Thyroid gland (tissue), 4 donors: ENCODE measurements around the gene RBM5.

Experiments
- POLR2A ChIP-seq, 2 donors: fragments of 450-650 bp; IDR thresholded peaks; one replicate each; pipeline ENCODE4 v1.6.1; 2017; ENCODE audit warnings: antibody characterized with exemption in 2 of 2, mild to moderate bottlenecking in 2 of 2, moderate library complexity in 1 of 2
- TF ChIP-seq, protein P1 (sequence below), 6 experiments: fragments of 200-600 bp in 3 of 6; fragments of 450-650 bp in 3 of 6; sonication (generic) in 3 of 6; IDR thresholded peaks; one replicate each; pipeline ENCODE4 v1.5.1; 2016 to 2019; ENCODE audit warnings: antibody characterized with exemption in 6 of 6, mild to moderate bottlenecking in 2 of 6, inconsistent platforms in 1 of 6, moderate library complexity in 1 of 6

DNA sequence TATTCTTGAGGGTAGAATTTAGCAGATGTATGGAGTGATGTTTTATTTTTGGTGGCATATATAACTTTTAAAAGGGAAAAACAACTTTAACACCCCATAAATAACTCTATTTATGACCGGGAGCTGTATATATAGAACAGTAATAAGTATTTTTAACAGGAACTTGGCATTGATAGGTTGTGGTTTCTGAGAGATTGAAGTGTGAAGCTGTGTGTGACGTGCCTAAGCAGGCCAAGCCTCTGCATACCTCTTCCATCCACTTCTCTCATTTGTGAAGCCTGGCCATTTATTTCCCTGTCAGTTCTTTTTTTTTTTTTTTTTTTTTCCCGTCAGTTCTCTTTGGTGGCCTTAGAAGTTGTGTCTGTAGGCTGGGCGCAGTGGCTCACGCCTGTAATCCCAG, 23.0 kb downstream of the RBM5 start:
- no peak for TF ChIP-seq POLR2A (IDR thresholded peaks at IDR 0.05)
- TF ChIP-seq, protein P1, sequence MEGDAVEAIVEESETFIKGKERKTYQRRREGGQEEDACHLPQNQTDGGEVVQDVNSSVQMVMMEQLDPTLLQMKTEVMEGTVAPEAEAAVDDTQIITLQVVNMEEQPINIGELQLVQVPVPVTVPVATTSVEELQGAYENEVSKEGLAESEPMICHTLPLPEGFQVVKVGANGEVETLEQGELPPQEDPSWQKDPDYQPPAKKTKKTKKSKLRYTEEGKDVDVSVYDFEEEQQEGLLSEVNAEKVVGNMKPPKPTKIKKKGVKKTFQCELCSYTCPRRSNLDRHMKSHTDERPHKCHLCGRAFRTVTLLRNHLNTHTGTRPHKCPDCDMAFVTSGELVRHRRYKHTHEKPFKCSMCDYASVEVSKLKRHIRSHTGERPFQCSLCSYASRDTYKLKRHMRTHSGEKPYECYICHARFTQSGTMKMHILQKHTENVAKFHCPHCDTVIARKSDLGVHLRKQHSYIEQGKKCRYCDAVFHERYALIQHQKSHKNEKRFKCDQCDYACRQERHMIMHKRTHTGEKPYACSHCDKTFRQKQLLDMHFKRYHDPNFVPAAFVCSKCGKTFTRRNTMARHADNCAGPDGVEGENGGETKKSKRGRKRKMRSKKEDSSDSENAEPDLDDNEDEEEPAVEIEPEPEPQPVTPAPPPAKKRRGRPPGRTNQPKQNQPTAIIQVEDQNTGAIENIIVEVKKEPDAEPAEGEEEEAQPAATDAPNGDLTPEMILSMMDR (IDR thresholded peaks at IDR 0.05) = no peak
